Kasumi-1 (cell line): ENCODE data around the gene PODN.

Source experiments
- DNase-seq, 2 experiments: peaks; one replicate each; lab custom pipeline; 2025; lab: John Stamatoyannopoulos, UW

PODN gene

GRCh38 chr1:53050310-53050709, 11.7 kb upstream of the PODN start:
- no peak for DNase-seq

GRCh38 chr1:53051676-53052075, 10.3 kb upstream of the PODN start:
- DNase-seq, result no peak

GRCh38 chr1:53057127-53057526, 4.9 kb upstream of the PODN start:
- DNase-seq, result no peak

- no peak for DNase-seq
Measured at GRCh38 chr1:53060579-53060978, 1.4 kb upstream of the PODN start.

- DNase-seq, result no peak
Measured at GRCh38 chr1:53061123-53061858, 722 bp upstream of the PODN start.

- DNase-seq, result no peak
Measured at GRCh38 chr1:53062708-53063591, 937 bp downstream of the PODN start.

- no peak for DNase-seq
Measured at GRCh38 chr1:53063744-53064515, 1.9 kb downstream of the PODN start.

GRCh38 chr1:53065391-53065790, 3.4 kb downstream of the PODN start:
- DNase-seq, result no peak

- no peak for DNase-seq
Measured at GRCh38 chr1:53066488-53066887, 4.5 kb downstream of the PODN start.

- no peak for DNase-seq
Measured at GRCh38 chr1:53066891-53067738, 5.1 kb downstream of the PODN start.

- no peak for DNase-seq
Measured at GRCh38 chr1:53067886-53068285, 5.9 kb downstream of the PODN start.

- no peak for DNase-seq
Measured at GRCh38 chr1:53068314-53069099, 6.5 kb downstream of the PODN start.

GRCh38 chr1:53069265-53069662, 7.3 kb downstream of the PODN start:
- no peak for DNase-seq

GRCh38 chr1:53069663-53070327, 7.8 kb downstream of the PODN start:
- no peak for DNase-seq

- no peak for DNase-seq
Measured at GRCh38 chr1:53070621-53071020, 8.6 kb downstream of the PODN start.

- DNase-seq, result no peak
Measured at GRCh38 chr1:53071167-53071865, 9.3 kb downstream of the PODN start.

- no peak for DNase-seq
Measured at GRCh38 chr1:53071915-53072314, 9.9 kb downstream of the PODN start.

- DNase-seq, result no peak
Measured at GRCh38 chr1:53073287-53073686, 11.3 kb downstream of the PODN start.

- no peak for DNase-seq
Measured at GRCh38 chr1:53073868-53074311, 11.9 kb downstream of the PODN start.
